GM19468 (cell line): Measurements from ENCODE around the gene CCP110.

Experiments
- ATAC-seq: cut with Tn5 transposase; IDR thresholded peaks from one replicate; pipeline ENCODE4 v1.9.1; 2021; ENCODE audit warnings: mild to moderate bottlenecking, moderate library complexity, moderate number of reproducible peaks; ENCODE audit not compliant: unreplicated experiment; ENCODE audit errors: extremely low read depth

The CCP110 gene

GRCh38 chr16:19505600-19506303 lies 18.0 kb upstream of the CCP110 start:
- ATAC-seq = no peak

GRCh38 chr16:19506965-19507364 lies 16.8 kb upstream of the CCP110 start:
- ATAC-seq = no peak

- no peak for ATAC-seq
These were observed 15.9 kb upstream of the CCP110 start for GRCh38 chr16:19507867-19508266.

- no peak for ATAC-seq
These were observed 11.4 kb upstream of the CCP110 start for GRCh38 chr16:19512297-19512696.

- ATAC-seq = no peak
These were observed 10.2 kb upstream of the CCP110 start for GRCh38 chr16:19513377-19514053.

- ATAC-seq = no peak
These were observed 8.0 kb upstream of the CCP110 start for GRCh38 chr16:19515757-19516156.

GRCh38 chr16:19517424-19518089 lies 6.2 kb upstream of the CCP110 start:
- no peak for ATAC-seq

GRCh38 chr16:19518388-19518787 lies 5.4 kb upstream of the CCP110 start:
- ATAC-seq = no peak

GRCh38 chr16:19520861-19521331 lies 2.8 kb upstream of the CCP110 start:
- ATAC-seq = no peak

- peak; percentile 67 for ATAC-seq
These were observed 2.0 kb upstream of the CCP110 start, which contains the start of gene GDE1 for GRCh38 chr16:19521471-19522396. Gene GDE1 (minus strand): TSS chr16:19522098. CDS start chr16:19521964, 134 bp downstream.

- no peak for ATAC-seq
These were observed 1.4 kb upstream of the CCP110 start for GRCh38 chr16:19522397-19522732.

- no peak for ATAC-seq
These were observed 982 bp upstream of the CCP110 start for GRCh38 chr16:19522760-19523159.

- ATAC-seq = no peak
These were observed 571 bp upstream of the CCP110 start for GRCh38 chr16:19523184-19523558.

GRCh38 chr16:19524356-19524615 lies 544 bp downstream of the CCP110 start:
- ATAC-seq = no peak

- ATAC-seq = no peak
These were observed 1.1 kb downstream of the CCP110 start for GRCh38 chr16:19524616-19525384.

GRCh38 chr16:19525385-19525723 lies 1.6 kb downstream of the CCP110 start:
- no peak for ATAC-seq

- no peak for ATAC-seq
These were observed 3.4 kb downstream of the CCP110 start for GRCh38 chr16:19527161-19527560.

GRCh38 chr16:19528666-19529065 lies 4.9 kb downstream of the CCP110 start:
- ATAC-seq = no peak

- ATAC-seq = no peak
These were observed 8.9 kb downstream of the CCP110 start for GRCh38 chr16:19532601-19533000.
